DMS153 (cell line): ENCODE results near the gene TNPO2.

Source experiments
- DNase-seq: peaks from one replicate; lab custom pipeline; 2025; lab: John Stamatoyannopoulos, UW

The TNPO2 gene

DNA sequence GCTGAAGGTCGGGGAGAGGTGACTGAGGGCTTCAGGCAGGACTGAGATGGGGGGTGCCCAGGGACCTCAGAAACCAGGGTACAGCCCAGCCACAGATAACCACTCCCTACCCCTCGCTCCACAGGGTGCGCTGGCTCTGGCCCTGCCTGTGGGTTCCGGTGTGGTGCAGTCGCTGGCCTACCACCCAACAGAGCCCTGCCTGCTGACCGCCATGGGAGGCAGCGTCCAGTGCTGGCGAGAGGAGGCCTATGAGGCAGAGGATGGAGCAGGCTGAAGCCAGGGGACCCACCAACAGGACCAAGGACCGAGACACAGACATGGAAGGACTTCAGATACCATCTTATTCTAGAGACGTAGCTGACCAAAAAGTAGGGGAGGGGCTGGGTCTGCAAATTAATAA, 48.3 kb downstream of the TNPO2 start:
- DNase-seq: no peak

DNA sequence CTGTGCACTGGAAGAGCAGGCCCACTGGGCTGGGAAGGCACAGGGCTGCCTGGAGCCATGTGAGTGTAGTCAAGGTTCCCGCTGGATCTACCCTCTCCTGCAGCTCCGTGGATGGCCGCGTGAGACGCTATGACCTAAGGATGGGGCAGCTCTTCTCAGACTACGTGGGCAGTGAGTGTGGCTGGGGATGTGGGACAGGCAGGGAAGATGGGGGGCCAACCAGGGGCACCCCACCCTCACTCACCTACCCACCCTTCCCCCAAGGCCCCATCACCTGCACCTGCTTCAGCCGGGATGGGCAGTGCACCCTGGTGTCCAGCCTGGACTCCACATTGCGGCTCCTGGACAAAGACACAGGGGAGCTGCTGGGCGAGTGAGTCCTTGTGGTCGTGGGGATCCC, 51.0 kb downstream of the TNPO2 start:
- no peak for DNase-seq

DNA sequence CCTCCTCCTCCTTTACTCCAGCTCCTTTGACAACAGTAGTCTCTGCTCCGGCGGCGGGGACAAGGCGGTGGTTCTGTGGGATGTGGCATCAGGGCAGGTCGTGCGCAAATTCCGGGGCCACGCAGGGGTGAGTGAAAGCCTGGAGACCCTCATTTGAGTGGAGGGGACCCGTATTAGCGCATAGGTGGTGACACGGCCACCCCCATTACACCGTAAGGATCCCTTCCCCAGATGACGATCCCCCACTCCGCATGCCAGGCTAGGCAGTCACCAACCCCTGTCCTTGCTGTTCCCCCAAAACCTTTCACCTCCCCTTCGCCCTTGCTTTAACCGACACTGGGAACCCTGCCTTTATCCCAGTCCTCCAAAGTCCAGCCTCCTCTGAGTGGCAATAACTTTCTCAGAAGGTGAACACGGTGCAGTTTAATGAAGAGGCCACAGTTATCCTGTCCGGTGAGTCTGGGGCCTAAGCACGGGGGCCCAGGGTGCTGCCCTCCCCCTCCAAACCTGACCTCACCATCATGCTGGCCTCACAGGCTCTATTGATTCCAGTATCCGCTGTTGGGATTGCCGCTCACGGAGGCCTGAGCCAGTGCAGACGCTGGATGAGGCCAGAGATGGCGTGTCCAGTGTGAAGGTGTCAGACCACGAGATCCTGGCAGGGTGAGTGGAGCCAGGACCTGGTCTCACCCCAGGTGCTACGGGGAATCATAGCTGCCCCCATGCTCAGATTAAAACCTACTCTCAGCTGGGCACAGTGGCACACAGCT, 53.4 kb downstream of the TNPO2 start:
- no peak for DNase-seq

DNA sequence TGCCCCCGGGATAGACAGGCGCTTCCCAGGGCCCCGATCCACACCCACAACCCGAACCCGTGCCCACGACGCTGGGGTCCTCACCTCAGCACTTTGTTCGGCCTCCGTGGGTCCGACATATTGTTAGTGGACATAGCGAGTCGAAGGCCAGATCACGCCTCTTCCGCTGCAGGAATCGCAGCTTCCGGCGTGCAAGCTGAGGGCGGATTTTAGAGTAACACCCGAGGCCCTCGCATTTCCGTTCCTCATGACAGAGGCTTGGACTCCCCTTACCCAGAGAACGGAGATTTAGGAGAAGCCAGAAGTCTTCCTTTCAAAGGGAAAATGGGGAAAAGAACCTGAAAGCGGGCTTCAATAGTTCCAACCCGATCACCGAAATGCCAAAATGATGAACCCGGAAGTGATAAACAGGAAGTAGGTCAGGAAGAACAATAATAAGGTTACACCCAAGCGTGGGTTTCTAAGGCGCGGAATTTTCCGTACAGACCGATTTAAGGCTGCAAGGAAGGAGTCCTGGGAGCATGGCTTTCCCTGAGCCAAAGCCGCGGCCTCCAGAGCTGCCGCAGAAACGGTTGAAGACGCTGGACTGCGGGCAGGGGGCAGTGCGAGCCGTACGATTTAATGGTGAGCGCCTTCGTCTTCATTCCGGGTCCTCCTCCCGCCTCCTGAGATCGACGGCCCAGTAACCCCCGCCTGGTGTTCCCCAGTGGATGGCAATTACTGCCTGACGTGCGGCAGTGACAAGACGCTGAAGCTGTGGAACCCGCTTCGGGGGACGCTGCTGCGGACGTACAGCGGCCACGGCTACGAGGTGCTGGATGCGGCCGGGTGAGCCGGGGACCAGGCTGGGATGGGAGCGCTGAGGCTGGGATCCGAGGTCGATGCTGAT, 54.2 kb downstream of the TNPO2 start:
- DNase-seq: peak; percentile 29

DNA sequence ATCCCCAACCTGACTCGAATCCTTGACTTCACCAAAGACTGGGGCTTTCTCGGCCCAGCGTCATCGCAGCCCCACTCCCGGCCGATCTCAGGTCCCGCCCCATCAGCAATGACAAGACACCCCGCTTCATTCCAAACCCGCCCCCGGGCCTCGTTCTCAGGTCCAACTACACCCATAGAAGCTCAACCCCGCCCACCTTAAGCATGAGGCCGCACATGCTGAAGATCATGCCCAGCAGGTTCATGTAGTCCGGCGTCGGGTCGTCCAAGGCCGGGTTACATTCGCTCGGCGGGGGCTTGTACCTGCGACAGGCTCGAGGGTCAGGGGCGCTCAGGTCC, 54.8 kb downstream of the TNPO2 start:
- DNase-seq: no peak

DNA sequence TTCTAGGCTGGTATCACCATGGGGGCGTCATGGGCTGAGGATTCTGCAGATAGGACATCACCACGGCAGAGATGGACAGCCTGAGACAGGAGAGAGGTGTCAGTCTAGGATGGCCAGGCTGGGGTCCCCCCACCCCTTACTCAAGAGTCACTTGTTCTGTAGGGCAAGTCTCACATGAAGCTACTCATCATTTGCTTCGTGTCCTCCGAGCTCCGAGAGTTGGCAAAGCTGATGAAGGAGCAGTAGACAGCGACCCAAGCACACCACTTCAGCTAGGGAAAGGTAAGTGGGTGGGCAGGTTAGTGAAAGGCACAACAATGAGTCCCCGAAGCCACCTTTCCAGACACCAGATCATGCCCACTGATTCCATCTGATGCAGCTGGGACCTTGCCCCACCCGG, 55.4 kb downstream of the TNPO2 start:
- no peak for DNase-seq

DNA sequence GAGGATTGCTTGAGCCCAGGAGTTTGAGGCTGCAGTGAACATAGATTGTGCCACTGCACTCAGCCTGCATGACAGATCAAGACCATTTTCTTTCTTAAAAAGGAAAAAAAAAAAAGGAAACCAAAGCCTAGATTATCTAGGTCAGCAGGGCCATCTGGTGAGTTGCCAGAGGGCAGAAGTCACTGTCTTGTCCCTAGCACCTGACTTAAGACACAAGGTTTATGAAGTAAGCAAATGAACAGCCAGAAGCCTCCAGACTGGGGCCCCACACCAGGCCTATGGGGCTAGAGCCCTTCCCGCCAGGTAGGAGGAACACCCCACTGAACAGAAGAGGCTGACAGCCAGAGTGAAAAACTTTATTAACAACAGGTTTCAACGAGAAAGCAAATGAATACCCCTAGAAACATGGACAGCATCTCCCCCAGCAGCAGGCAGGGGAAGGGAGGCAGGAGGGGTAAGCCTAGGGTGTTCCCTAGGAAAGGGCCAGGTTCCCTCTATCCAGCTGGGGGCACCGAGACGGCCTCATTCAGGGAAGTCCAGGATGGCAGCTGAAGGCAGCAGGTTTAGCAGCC, 55.9 kb downstream of the TNPO2 start:
- DNase-seq: no peak

DNA sequence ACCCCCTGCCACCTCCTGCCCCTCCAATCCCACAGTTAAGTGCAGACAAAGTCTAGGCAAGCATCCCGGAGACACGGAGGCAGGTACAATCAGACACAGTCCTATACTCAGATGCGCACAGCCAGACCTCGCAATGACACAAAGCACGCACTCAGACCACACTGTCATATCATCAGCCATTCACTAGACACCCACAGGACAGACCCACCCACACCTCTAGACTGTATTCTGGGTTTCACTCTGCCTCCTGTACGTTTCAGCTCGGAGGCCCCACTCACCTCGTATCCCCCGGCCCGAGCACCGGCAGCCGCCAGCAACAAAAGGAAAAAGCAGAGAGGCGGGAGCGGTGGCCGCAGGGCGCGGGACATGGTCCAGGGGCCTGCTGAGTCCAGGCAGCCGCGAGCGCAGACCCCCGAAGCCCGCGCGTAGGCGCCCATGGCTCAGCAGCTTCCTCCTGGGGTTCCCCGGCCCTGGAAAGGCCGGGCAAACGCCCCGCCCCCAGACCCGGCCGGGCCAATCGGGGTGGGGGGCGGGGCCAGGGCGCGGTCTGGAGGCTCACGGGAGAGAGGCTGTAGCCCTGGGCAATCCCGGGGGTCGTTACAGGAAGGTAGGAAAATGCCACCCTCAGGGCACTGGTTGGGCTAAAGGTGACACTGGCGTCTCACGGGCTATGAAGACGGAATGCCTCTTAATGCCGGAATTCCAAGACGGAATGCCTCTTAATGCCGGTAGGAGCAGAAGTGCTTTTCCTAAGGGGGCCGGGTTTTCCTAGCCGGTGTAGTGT, 57.3 kb downstream of the TNPO2 start, which contains the start of the genes MAN2B1 and WDR83:
TSS of gene MAN2B1 (minus strand) at position 478 of the 784 bp plus-strand sequence. CDS start at position 437, 41 bp downstream.
TSS of gene WDR83 (plus strand) at position 543 of the 784 bp plus-strand sequence. CDS start 2,984 bp downstream, outside the sequence.
- DNase-seq: no peak

DNA sequence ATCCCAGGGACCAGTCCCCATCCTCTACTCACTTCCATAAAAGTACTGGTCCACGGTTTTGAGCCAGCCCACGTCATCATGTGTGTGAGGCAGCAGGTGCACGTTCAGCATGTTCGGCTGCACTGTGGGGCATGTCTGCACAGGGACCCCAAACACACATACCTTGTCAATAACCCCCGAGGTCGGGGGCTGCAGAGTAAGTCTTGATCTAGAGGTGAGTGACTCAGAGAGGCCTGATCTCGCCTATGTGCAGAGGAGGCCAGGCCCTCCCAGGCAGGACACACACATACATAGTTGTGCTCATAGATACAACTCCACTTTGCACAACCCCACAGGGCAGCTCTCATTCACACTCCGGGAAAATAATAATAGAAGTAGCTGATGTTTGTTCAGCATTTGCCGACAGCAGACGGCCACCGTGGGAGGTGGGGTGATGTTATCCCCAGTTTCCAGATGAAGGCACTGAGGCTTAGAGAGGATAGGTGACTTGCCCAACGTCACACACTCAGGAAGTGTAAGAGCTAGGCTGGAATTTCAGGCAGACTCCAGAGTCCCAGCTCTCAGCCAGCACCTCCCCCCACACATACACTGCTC, 58.0 kb downstream of the TNPO2 start:
- DNase-seq: no peak

DNA sequence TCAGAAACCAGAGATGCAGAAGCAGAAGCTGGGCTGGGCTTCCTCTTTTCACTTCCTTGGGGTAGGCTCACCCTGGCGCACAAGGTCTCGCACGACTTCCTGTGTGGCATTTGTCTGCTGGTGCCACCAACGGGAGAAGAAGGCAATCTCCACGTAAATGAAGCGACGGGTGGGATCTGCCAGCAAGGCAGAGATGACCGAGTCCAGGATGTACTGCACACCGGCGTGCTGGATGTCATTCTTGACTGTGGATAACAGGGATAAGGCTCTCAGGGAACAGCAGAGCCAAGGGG, 58.5 kb downstream of the TNPO2 start:
- DNase-seq: no peak

DNA sequence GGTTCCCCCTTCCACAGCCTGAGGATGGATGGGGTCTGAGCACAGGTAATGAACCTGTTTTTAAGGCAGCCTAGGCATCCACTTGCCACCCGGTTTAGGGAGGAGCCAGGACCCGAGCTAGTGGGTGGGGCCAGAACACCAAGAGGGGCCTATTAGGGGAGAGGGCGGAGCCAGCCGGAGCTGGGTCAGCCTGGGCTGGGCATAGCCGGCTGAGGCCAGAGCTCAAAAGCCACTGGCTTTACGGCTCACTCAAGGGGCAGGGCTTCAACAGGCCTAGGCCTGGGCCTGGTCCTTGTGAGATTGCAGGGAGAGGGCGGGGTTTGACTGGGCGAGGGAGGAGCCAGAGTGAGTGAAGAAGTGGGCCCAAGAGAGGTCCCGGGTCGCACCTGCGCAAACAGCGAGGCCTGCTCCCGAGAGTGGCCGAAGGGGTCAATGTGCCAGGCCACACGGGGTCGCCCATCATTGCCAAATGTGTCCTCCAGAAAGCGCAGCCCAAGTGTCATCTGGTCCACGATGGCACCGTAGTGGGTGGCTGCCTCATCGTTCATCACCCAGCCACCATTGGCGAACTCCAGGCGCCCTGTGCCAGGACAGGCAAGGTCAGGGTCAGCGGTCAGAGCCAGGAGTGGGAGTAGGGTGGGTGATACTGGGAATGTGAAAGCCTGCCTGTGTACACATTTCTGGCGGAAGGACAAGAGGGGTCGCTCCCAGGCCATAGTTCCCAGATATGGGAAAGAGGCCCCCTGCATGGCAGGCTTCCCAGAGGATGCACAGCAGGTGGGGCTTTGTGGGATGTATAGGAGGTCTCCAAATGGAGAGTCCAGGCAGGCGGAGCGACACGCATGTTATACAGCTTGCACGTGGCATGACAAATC, 59.1 kb downstream of the TNPO2 start:
- DNase-seq: no peak

DNA sequence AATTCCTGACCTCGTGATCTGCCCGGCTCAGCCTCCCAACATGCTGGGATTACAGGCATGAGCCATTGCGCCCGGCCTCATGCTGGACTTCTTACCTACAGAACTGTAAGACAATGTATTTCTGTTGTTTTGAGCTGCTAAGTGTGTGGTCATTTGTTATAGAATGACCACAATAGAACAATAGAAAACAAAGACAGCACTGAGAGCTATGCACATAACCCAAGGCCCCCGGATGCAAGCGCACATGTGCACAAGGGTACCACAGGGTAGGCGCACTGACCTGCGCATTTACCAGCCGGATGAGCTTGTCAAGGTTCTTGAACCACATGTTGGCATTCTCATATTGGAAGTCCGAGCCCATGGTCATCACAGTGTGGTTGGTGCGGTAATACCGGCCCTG, 62.8 kb downstream of the TNPO2 start:
- DNase-seq: no peak

DNA sequence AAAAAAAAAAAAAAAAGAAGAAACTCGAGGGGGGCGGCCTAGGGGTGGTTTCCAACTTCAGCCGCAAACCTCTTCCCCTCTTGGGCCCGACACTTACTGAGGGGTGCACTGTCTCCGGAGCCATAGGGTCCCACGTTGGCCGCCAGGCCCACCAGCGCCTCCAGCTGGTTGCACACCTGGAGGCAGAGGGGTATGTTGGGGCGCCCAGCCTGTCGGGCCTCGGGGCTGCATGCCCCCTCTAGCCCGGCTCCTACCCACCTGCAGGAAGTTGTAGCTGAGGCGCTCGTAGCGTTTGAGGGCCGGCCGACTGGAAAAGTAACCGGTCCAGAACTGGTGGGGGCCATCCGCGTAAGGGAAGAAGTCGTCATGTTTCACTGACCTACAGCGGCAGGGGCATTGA, 65.8 kb downstream of the TNPO2 start:
- no peak for DNase-seq

DNA sequence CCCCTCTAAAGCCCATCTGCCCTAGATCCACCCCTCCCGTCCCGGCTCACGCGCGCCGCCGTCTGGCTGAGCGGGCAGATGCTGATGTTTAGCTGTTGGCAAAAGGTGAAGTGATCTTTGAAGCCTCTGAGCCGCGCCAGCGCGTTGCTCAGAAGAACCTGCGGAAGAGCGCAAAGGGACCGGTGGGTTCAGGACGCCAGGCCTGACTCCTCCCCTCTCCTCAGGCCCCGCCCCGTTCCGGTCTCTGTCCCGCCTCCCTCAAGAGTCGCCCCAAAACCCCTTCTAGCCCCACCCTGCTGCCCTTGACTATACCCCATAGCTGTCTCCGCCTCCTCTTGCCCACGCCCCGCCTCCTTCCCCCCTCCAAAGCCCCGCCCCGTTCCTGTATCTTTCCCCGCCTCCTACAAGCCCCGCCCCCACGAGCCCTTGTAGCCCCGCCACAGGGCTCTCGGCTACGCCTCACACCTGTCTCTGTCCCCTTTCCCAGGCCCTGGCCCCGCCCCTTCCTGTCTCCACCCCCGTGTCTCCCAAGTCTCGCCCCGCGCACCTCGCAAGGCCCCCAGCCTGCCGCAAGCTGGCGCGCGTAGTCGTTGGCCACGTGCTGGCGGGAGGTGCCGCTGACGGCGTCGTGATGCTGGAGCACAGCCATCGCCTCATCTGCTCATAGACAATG, 66.7 kb downstream of the TNPO2 start:
- no peak for DNase-seq

DNA sequence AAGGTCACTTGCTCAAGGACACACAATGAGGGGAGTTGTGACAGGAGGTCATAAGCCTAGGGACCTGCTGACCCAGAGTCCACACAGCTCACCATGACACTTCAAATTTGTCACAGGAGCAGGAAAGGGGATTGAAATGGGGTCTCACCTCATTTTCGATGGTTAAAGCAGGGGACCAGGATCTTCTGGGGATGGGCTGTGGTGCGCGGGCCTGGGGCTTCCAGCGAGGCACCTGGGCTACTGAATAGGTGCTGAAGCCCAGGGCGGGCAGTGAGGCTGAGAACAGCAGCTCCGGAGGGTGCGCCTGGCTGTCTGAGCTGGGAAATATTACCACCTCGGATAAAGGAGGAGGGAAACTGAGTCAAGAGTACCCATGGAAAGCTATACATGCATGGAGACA, 68.2 kb downstream of the TNPO2 start:
- no peak for DNase-seq

DNA sequence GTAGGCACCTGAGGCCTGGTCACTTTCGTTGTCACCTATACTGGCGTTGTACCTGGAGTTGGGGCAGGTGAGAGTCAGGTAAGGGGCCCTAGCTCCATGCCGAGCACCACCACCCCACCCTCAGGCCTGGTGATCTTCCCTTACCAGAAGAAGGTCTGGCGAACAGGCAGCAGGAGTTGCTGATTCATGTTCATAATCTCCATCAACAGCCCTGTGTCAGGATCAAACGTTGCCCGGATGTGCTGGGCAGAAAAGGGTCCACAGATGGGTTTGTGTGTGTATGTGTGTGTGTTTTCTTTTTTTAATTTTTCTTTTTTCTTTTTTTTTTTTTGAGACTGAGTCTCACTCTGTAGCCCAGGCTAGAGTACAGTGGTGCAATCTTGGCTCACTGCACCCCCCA, 71.5 kb downstream of the TNPO2 start:
- no peak for DNase-seq

DNA sequence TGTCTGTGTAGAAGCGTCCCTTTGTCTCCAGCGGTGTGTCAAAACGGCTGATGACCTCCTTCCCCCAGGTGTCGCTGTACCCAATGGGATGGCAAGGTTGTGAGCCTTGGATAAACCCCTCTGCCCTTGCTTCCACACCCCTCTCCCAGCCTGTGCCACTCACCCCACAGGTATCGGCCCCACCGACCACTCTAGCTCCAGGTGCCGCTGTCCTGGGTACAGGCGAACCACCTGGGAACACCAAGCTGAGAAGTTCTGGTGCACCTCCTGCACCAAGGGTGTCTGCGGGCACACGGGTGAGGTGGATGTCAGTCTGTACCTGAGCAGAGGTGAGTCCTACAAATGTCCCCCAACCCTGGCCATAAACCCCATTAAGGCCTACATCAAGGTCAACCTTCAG, 73.8 kb downstream of the TNPO2 start:
- no peak for DNase-seq
